ENCODE results near the gene RASA4. TPM values are rescaled to one million over a fixed set of nuclear protein-coding genes. Genes with fewer than 3 reads are reported as not detected.
A peak's percentile ranks its signal among the peaks of the same experiment; 100 is the strongest.
"Not testable (repeated sequence)": the region's sequence is repeated elsewhere in the genome, so short reads cannot be mapped to it uniquely, and the experiment has no call there.

RASA4 gene
- 6.7 and 13.1 TPM in 2 replicates for total RNA-seq

- DNase-seq (ENCODE audit: low read depth in 2 of 2) = peak in 1 of 2 donors; percentile 2
Observed at GRCh38 chr7:102616507-102617125, at the start of gene RASA4. Gene RASA4 (minus strand): TSS chr7:102616756. CDS start chr7:102616689, 67 bp downstream.

- not testable (repeated sequence) for DNase-seq (ENCODE audit: low read depth in 2 of 2)
Observed at GRCh38 chr7:102664765-102665164, 48.2 kb upstream of the RASA4 start.

GRCh38 chr7:102649924-102650323, 33.4 kb upstream of the RASA4 start, which contains the start of gene SPDYE2B:
Gene SPDYE2B (plus strand): TSS chr7:102650319. CDS start chr7:102652349, 2,030 bp downstream.
- not testable (repeated sequence) for DNase-seq (ENCODE audit: low read depth in 2 of 2)

- not testable (repeated sequence) for DNase-seq (ENCODE audit: low read depth in 2 of 2)
Observed at GRCh38 chr7:102647813-102648212, 31.3 kb upstream of the RASA4 start.

- not testable (repeated sequence) for DNase-seq (ENCODE audit: low read depth in 2 of 2)
Observed at GRCh38 chr7:102643404-102643803, 26.8 kb upstream of the RASA4 start.

- DNase-seq (ENCODE audit: low read depth in 2 of 2) = not testable (repeated sequence)
Observed at GRCh38 chr7:102642691-102643090, 26.1 kb upstream of the RASA4 start, which contains the start of gene UPK3BL1. Gene UPK3BL1 (minus strand): TSS chr7:102642791. CDS start chr7:102642741, 50 bp downstream.

GRCh38 chr7:102638848-102639247, 22.3 kb upstream of the RASA4 start:
- DNase-seq (ENCODE audit: low read depth in 2 of 2) = peak in 1 of 2 donors; percentile 0

GRCh38 chr7:102636956-102637355, 20.4 kb upstream of the RASA4 start:
- DNase-seq (ENCODE audit: low read depth in 2 of 2) = not testable (repeated sequence)

- DNase-seq (ENCODE audit: low read depth in 2 of 2) = not testable (repeated sequence)
Observed at GRCh38 chr7:102635354-102635753, 18.8 kb upstream of the RASA4 start.

GRCh38 chr7:102634299-102634698, 17.7 kb upstream of the RASA4 start:
- DNase-seq (ENCODE audit: low read depth in 2 of 2) = not testable (repeated sequence)

GRCh38 chr7:102630622-102631021, 14.1 kb upstream of the RASA4 start:
- DNase-seq (ENCODE audit: low read depth in 2 of 2) = not testable (repeated sequence)

GRCh38 chr7:102627271-102627904, 10.8 kb upstream of the RASA4 start:
- DNase-seq (ENCODE audit: low read depth in 2 of 2) = not testable (repeated sequence)

GRCh38 chr7:102618122-102618521, 1.6 kb upstream of the RASA4 start:
- DNase-seq (ENCODE audit: low read depth in 2 of 2) = not testable (repeated sequence)

- not testable (repeated sequence) for DNase-seq (ENCODE audit: low read depth in 2 of 2)
Observed at GRCh38 chr7:102615930-102616329, 626 bp downstream of the RASA4 start.

- DNase-seq (ENCODE audit: low read depth in 2 of 2) = not testable (repeated sequence)
Observed at GRCh38 chr7:102614873-102615272, 1.7 kb downstream of the RASA4 start.

- DNase-seq (ENCODE audit: low read depth in 2 of 2) = not testable (repeated sequence)
Observed at GRCh38 chr7:102614346-102614697, 2.2 kb downstream of the RASA4 start.

GRCh38 chr7:102613575-102614345, 2.8 kb downstream of the RASA4 start:
- DNase-seq (ENCODE audit: low read depth in 2 of 2) = not testable (repeated sequence)

- peak in 1 of 2 donors; percentile 12 for DNase-seq (ENCODE audit: low read depth in 2 of 2)
Observed at GRCh38 chr7:102611675-102612325, 4.8 kb downstream of the RASA4 start.

GRCh38 chr7:102611013-102611674, 5.4 kb downstream of the RASA4 start:
- DNase-seq (ENCODE audit: low read depth in 2 of 2) = not testable (repeated sequence)

- DNase-seq (ENCODE audit: low read depth in 2 of 2) = not testable (repeated sequence)
Observed at GRCh38 chr7:102610441-102610840, 6.1 kb downstream of the RASA4 start.

GRCh38 chr7:102609734-102610133, 6.8 kb downstream of the RASA4 start:
- DNase-seq (ENCODE audit: low read depth in 2 of 2) = not testable (repeated sequence)

All from dermis microvascular lymphatic vessel endothelial cell (primary cell).